HCT116 (cell line): ENCODE measurements around the gene TAF12. TPM values are rescaled to one million over a fixed set of nuclear protein-coding genes. Genes with fewer than 3 reads are reported as not detected.

Experiments used
- CBX3 ChIP-seq: IDR thresholded peaks from 2 replicates; pipeline ENCODE4 v1.6.1; 2012; ENCODE audit warnings: low read depth
- CEBPB ChIP-seq: IDR thresholded peaks from 2 replicates; pipeline ENCODE4 v1.6.1; 2012; ENCODE audit warnings: low read depth
- ELF1 ChIP-seq: IDR thresholded peaks from 2 replicates; pipeline ENCODE4 v1.6.1; 2012; ENCODE audit warnings: low read depth, borderline replicate concordance
- JUND ChIP-seq: IDR thresholded peaks from 2 replicates; pipeline ENCODE4 v1.6.1; 2012
- POLR2A ChIP-seq: IDR thresholded peaks from 2 replicates; pipeline ENCODE4 v1.7.0; 2011; ENCODE audit warnings: borderline replicate concordance; ENCODE audit not compliant: insufficient read depth, insufficient read length; ENCODE audit errors: extremely low read depth
- POLR2AphosphoS5 ChIP-seq: IDR thresholded peaks from 2 replicates; pipeline ENCODE4 v1.6.1; 2011; ENCODE audit warnings: mild to moderate bottlenecking, low read depth, low read length, moderate library complexity
- RAD21 ChIP-seq: IDR thresholded peaks from 2 replicates; pipeline ENCODE4 v1.6.1; 2012; ENCODE audit warnings: low read depth, mild to moderate bottlenecking
- SIN3A ChIP-seq: IDR thresholded peaks from 2 replicates; pipeline ENCODE4 v1.6.1; 2012; ENCODE audit warnings: low read depth
- SRF ChIP-seq: IDR thresholded peaks from 2 replicates; pipeline ENCODE4 v1.6.1; 2012; ENCODE audit warnings: low read depth
- TCF7L2 ChIP-seq: IDR thresholded peaks from 2 replicates; pipeline ENCODE4 v1.7.0; 2011; ENCODE audit warnings: borderline replicate concordance, inconsistent platforms; ENCODE audit not compliant: insufficient read depth, insufficient read length; ENCODE audit errors: extremely low read depth
- total RNA-seq: library from RNA; stranded (reverse); gene quantifications from one replicate; pipeline ENCODE4 v1.2.1, GENCODE V29; 2021; ENCODE audit not compliant: unreplicated experiment
- TF ChIP-seq, protein P1 (sequence below): IDR thresholded peaks from 2 replicates; pipeline ENCODE4 v1.6.1; 2012; ENCODE audit warnings: low read depth
- TF ChIP-seq, protein P2 (sequence below): IDR thresholded peaks from 2 replicates; pipeline ENCODE4 v1.6.1; 2012
- TF ChIP-seq, protein P3 (sequence below): IDR thresholded peaks from 2 replicates; pipeline ENCODE4 v1.6.1; 2011; ENCODE audit warnings: mild to moderate bottlenecking, low read length, moderate library complexity; ENCODE audit not compliant: insufficient replicate concordance; ENCODE audit errors: extremely low read depth

TAF12 gene
- total RNA-seq, 1 experiment from 2014 or later = 39.0 TPM

DNA sequence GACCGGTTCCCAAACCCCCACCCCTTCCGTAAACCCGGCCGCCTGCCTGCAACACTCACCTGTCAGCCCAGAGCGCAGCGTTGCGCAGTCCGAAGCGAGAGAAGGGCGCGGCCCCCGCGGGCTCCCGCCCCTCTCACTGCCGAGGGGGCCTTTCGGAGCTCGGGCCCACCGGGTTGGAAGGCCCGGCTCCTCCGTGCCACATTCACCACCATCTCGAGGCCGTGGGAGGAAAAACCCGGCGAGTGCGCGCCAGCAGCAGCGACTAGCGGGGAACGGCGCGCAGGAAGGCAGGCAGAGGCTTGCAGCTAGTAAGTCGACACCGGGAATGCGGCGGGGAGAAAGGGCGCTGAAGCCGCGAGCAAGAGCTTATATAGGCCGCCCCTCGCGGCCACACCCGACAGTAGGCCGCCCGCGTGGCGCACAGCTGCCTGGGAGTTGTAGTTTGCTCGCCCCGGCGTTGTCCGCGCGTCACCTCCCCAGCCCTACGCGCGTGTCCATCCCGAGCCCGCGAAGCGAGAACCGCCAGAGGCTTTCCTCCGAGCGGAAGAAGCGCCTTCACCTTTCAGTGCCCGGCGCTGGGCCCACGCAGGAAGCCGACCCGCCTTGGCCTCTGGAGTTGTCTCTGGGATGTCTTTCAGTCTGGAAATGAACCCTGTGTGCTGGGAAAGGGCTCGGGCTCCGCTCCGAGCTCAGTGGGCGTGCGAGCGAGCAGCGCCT, 61.2 kb downstream of the TAF12 start (continued):
- TF ChIP-seq, protein P1, sequence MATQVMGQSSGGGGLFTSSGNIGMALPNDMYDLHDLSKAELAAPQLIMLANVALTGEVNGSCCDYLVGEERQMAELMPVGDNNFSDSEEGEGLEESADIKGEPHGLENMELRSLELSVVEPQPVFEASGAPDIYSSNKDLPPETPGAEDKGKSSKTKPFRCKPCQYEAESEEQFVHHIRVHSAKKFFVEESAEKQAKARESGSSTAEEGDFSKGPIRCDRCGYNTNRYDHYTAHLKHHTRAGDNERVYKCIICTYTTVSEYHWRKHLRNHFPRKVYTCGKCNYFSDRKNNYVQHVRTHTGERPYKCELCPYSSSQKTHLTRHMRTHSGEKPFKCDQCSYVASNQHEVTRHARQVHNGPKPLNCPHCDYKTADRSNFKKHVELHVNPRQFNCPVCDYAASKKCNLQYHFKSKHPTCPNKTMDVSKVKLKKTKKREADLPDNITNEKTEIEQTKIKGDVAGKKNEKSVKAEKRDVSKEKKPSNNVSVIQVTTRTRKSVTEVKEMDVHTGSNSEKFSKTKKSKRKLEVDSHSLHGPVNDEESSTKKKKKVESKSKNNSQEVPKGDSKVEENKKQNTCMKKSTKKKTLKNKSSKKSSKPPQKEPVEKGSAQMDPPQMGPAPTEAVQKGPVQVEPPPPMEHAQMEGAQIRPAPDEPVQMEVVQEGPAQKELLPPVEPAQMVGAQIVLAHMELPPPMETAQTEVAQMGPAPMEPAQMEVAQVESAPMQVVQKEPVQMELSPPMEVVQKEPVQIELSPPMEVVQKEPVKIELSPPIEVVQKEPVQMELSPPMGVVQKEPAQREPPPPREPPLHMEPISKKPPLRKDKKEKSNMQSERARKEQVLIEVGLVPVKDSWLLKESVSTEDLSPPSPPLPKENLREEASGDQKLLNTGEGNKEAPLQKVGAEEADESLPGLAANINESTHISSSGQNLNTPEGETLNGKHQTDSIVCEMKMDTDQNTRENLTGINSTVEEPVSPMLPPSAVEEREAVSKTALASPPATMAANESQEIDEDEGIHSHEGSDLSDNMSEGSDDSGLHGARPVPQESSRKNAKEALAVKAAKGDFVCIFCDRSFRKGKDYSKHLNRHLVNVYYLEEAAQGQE = no peak
- TF ChIP-seq SRF = no peak; the same call in 1 of the 2 replicates
- TF ChIP-seq CBX3 = peak; percentile 86; the same call in 1 of the 2 replicates
- TF ChIP-seq SIN3A = peak; percentile 100
- peak; percentile 43; the same call in 1 of the 2 replicates for TF ChIP-seq JUND
- peak; percentile 100 for TF ChIP-seq POLR2AphosphoS5
- TF ChIP-seq RAD21 = no peak
- TF ChIP-seq POLR2A = peak; percentile 99
- TF ChIP-seq, protein P2, sequence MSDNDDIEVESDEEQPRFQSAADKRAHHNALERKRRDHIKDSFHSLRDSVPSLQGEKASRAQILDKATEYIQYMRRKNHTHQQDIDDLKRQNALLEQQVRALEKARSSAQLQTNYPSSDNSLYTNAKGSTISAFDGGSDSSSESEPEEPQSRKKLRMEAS = peak; percentile 98
- no peak for TF ChIP-seq CEBPB
- TF ChIP-seq ELF1 = no peak
- peak; percentile 51 for TF ChIP-seq TCF7L2
- TF ChIP-seq, protein P3, sequence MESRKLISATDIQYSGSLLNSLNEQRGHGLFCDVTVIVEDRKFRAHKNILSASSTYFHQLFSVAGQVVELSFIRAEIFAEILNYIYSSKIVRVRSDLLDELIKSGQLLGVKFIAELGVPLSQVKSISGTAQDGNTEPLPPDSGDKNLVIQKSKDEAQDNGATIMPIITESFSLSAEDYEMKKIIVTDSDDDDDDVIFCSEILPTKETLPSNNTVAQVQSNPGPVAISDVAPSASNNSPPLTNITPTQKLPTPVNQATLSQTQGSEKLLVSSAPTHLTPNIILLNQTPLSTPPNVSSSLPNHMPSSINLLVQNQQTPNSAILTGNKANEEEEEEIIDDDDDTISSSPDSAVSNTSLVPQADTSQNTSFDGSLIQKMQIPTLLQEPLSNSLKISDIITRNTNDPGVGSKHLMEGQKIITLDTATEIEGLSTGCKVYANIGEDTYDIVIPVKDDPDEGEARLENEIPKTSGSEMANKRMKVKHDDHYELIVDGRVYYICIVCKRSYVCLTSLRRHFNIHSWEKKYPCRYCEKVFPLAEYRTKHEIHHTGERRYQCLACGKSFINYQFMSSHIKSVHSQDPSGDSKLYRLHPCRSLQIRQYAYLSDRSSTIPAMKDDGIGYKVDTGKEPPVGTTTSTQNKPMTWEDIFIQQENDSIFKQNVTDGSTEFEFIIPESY = peak; percentile 74
